ENCODE results near the gene SLC6A7. TPM values are rescaled to one million over a fixed set of nuclear protein-coding genes. Genes with fewer than 3 reads are reported as not detected.

The SLC6A7 gene
- total RNA-seq, 1 experiment from 2014 or later: not detected

- no peak overlapping the region for H3K27ac Mint-ChIP-seq (ENCODE audit: unreplicated experiment)
- CTCF ChIA-PET: interaction anchor here (0.5 kb wide), 1 partner anchor 510 kb away, joined by 5 read pairs; no protein-coding TSS in a partner anchor
- intact Hi-C loops (cut with micrococcal nuclease; ENCODE audit: unreplicated experiment): no loop called here
These were observed 51.7 kb downstream of the SLC6A7 start for GRCh38 chr5:150241298-150242160.

GRCh38 chr5:150242251-150242894, 52.5 kb downstream of the SLC6A7 start:
- no peaks in the 10 kb centered on the region for H3K9me3 Mint-ChIP-seq (ENCODE audit: low read depth, unreplicated experiment)
- H3K27me3 Mint-ChIP-seq (ENCODE audit: unreplicated experiment): peaks cover 70% of the 10 kb centered on the region
- no peak for DNase-seq
- intact Hi-C loops (cut with micrococcal nuclease; ENCODE audit: unreplicated experiment): no loop called here
- CTCF ChIA-PET: no interaction called here
- H3K4me3 Mint-ChIP-seq (ENCODE audit: low read depth, unreplicated experiment): no peak overlapping the region
- H3K27ac Mint-ChIP-seq (ENCODE audit: unreplicated experiment): no peak overlapping the region
- BruUV-seq (replicated peaks): no TSS peak
- TF ChIP-seq CTCF (IDR thresholded peaks at IDR 0.05; ENCODE audit: unreplicated experiment): no peak
- H3K36me3 Mint-ChIP-seq (ENCODE audit: insufficient read depth, unreplicated experiment): no peaks in the 10 kb centered on the region
- H3K4me1 Mint-ChIP-seq (ENCODE audit: low read depth, unreplicated experiment): no peaks in the 10 kb centered on the region

More at GRCh38 chr5:150241298-150242160, 51.7 kb downstream of the SLC6A7 start:
- Mint-ChIP-seq H3K4me1 (ENCODE audit: low read depth, unreplicated experiment) (no peaks in the 10 kb centered on the region), H3K9me3 (ENCODE audit: low read depth, unreplicated experiment) (no peaks in the 10 kb centered on the region), H3K27me3 (ENCODE audit: unreplicated experiment) (peaks cover 70% of the 10 kb centered on the region), H3K36me3 (ENCODE audit: insufficient read depth, unreplicated experiment) (no peaks in the 10 kb centered on the region), H3K4me3 (ENCODE audit: low read depth, unreplicated experiment) (no peak overlapping the region)
- DNase-seq: no peak
- no TSS peak for BruUV-seq (replicated peaks)
- no peak for TF ChIP-seq CTCF (IDR thresholded peaks at IDR 0.05; ENCODE audit: unreplicated experiment)

- no peak overlapping the region for H3K27ac Mint-ChIP-seq (ENCODE audit: unreplicated experiment)
- intact Hi-C loops (cut with micrococcal nuclease; ENCODE audit: unreplicated experiment): no loop called here
- no peak for DNase-seq
- CTCF ChIA-PET: no interaction called here
- H3K36me3 Mint-ChIP-seq (ENCODE audit: insufficient read depth, unreplicated experiment): no peaks in the 10 kb centered on the region
- H3K9me3 Mint-ChIP-seq (ENCODE audit: low read depth, unreplicated experiment): no peaks in the 10 kb centered on the region
- TF ChIP-seq CTCF (IDR thresholded peaks at IDR 0.05; ENCODE audit: unreplicated experiment): no peak
- H3K27me3 Mint-ChIP-seq (ENCODE audit: unreplicated experiment): peaks cover 65% of the 10 kb centered on the region
- H3K4me3 Mint-ChIP-seq (ENCODE audit: low read depth, unreplicated experiment): no peak overlapping the region
- no TSS peak for BruUV-seq (replicated peaks)
- H3K4me1 Mint-ChIP-seq (ENCODE audit: low read depth, unreplicated experiment): no peaks in the 10 kb centered on the region
These were observed 53.7 kb downstream of the SLC6A7 start for GRCh38 chr5:150243590-150243989.

- intact Hi-C loops (cut with micrococcal nuclease; ENCODE audit: unreplicated experiment): no loop called here
These were observed 54.3 kb downstream of the SLC6A7 start for GRCh38 chr5:150244209-150244608.

More at GRCh38 chr5:150244209-150244608, 54.3 kb downstream of the SLC6A7 start:
- peaks cover 64% of the 10 kb centered on the region for H3K27me3 Mint-ChIP-seq (ENCODE audit: unreplicated experiment)
- H3K4me1 Mint-ChIP-seq (ENCODE audit: low read depth, unreplicated experiment): no peaks in the 10 kb centered on the region
- TF ChIP-seq CTCF (IDR thresholded peaks at IDR 0.05; ENCODE audit: unreplicated experiment): no peak
- H3K27ac Mint-ChIP-seq (ENCODE audit: unreplicated experiment): no peak overlapping the region
- no peaks in the 10 kb centered on the region for H3K9me3 Mint-ChIP-seq (ENCODE audit: low read depth, unreplicated experiment)
- CTCF ChIA-PET: no interaction called here
- no TSS peak for BruUV-seq (replicated peaks)
- no peak for DNase-seq
- no peaks in the 10 kb centered on the region for H3K36me3 Mint-ChIP-seq (ENCODE audit: insufficient read depth, unreplicated experiment)
- no peak overlapping the region for H3K4me3 Mint-ChIP-seq (ENCODE audit: low read depth, unreplicated experiment)
